Activated naive CD4-positive, alpha-beta T cell treated with anti-CD3 and anti-CD28 coated beads, Interleukin-2, amount 50 U/mL, for 72 hours (primary cell): ENCODE measurements around the gene KIAA0825. TPM values are rescaled to one million over a fixed set of nuclear protein-coding genes. Genes with fewer than 3 reads are reported as not detected.
A peak's percentile ranks its signal among the peaks of the same experiment; 100 is the strongest.

Source experiments
- ATAC-seq, 2 donors: fragments of 150-1000 bp; cut with Tn5 transposase; 2 replicates each; pipeline ENCODE4 v1.10.0; 2021; ENCODE audit warnings: mild to moderate bottlenecking in 2 of 2, moderate library complexity in 2 of 2
- DNase-seq, 2 donors: peaks; one replicate each; pipeline ENCODE4 v3.0.0; 2021 to 2022; ENCODE audit warnings: low spot score in 2 of 2
- H3K27ac Mint-ChIP-seq, 2 donors: one replicate each; pipeline ENCODE4 v1.8.0; 2022; ENCODE audit warnings: mild to moderate bottlenecking in 2 of 2, mixed read lengths in 2 of 2
- H3K36me3 Mint-ChIP-seq, 2 donors: one replicate each; pipeline ENCODE4 v1.8.0; 2022; ENCODE audit warnings: mixed read lengths in 2 of 2
- H3K9me3 Mint-ChIP-seq, 2 donors: one replicate each; pipeline ENCODE4 v1.8.0; 2022; ENCODE audit warnings: mixed read lengths in 2 of 2
- total RNA-seq, 2 donors: library from RNA; stranded (reverse); gene quantifications; one replicate each; pipeline ENCODE4 v1.2.3, GENCODE V29; 2022

KIAA0825 gene
- total RNA-seq, 2 donors from 2014 or later = 0.16 to 1.2 TPM

DNA sequence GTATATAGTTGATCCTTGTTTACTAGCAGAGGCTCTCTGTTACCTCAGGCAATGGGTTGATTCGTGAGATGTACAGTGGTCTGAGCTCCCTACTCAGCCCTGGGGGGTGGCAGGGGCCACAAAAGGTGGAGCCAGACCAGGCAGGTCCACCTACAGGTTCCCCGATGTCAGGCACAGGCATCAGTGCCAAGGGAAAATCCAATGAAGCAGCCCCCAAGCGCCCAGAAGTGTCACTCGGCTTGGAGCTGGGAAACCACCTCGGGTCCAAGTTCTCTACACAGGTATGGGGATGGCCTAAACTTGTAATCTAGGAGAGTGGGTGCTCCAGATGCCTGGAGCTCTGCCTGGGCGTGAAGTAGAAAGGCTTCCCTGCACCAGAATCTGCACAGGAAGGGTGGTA, 188.8 kb downstream of the KIAA0825 start:
- no peak overlapping the region for H3K27ac Mint-ChIP-seq
- peaks cover 0 to 15% of the 10 kb centered on the region in 2 donors for H3K36me3 Mint-ChIP-seq
- no peak for ATAC-seq
- peaks cover 0 to 13% of the 10 kb centered on the region in 2 donors for H3K9me3 Mint-ChIP-seq
- DNase-seq = no peak

DNA sequence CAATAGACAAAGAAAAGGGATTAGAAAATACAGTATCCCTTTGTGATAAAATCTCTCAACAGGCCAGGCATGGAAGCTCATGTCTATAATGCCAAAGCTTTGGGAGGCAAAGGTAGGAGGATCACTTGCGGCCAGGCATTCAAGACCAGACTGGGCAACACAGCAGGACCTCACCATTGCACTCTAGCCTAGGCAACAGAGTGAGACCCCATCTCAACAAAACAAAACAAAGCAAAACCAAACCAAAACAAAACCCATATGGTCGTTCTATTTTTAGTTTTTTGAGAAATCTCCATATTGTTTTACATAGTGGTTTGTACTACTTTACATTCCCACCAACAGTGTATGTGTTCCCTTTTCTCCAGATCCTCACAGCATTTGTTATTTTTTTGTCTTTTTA, 193.0 kb downstream of the KIAA0825 start:
- no peak for ATAC-seq
- Mint-ChIP-seq H3K27ac (no peak overlapping the region), H3K36me3 (peaks cover 0 to 15% of the 10 kb centered on the region in 2 donors), H3K9me3 (peaks cover 0 to 11% of the 10 kb centered on the region in 2 donors)
- no peak for DNase-seq

DNA sequence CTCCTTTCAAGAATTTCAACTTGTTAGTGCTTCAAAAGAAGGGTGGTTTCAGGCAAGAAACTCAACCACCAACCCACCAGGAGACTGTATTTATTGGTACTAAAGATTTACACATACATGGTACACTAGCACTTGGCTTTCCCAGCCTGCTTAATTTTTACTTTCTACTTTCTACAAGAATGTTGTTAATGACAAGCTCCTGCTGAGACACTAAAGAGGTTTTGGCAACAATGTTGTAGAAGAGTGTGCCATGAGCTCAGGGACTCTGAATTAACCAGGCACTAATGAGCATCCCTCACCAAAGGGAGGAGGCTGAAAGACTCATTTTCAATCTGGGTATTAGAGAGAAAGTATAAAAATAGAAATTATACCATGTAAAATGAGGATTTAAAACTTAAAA, 195.0 kb downstream of the KIAA0825 start:
- Mint-ChIP-seq H3K27ac (no peak overlapping the region), H3K36me3 (peaks cover 0 to 8% of the 10 kb centered on the region in 2 donors), H3K9me3 (peaks cover 0 to 6% of the 10 kb centered on the region in 2 donors)
- no peak for ATAC-seq
- DNase-seq = no peak

DNA sequence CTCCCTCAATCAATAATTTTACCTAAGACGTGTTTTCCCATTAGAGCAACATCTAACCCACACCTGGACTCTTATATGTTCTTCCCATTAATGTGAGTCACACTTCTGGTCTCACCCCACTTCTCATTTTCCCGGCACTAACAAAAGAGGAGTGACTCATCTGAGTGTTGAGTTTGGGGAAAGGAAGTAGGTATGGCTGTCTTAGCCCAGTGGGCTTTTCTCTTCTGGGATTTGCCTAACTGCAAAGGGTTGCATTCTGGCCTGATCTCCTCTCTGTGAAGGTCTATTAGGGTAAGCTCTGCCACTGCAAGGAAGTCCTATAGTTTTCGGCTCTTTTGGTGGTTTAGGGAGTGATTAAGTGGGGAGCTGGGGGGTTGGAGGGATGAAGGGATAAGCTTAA, 195.6 kb downstream of the KIAA0825 start:
- Mint-ChIP-seq H3K27ac (no peak overlapping the region), H3K9me3 (peaks cover 0 to 2% of the 10 kb centered on the region in 2 donors), H3K36me3 (peaks cover 0 to 2% of the 10 kb centered on the region in 2 donors)
- no peak for DNase-seq
- no peak for ATAC-seq

DNA sequence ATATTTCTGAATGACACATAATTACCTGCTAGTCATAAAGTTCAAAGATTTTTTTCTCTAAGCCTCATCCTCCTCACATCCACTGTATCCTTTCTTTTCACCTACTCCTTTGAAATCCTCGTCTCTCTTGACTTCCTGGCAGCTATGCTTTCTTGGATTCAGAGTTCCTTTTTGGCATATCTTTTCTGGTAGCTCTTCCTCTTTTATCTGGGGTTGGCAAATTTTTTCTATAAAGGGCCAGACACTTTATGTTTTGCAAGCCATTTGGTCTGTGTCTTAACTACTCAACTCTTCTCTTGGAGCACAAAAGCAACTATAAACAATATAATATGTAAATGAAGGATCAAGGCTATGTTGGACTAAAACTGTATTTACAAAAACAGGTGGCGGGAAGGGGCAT, 197.5 kb downstream of the KIAA0825 start:
- no peaks in the 10 kb centered on the region for H3K9me3 Mint-ChIP-seq
- H3K36me3 Mint-ChIP-seq = no peaks in the 10 kb centered on the region
- DNase-seq = no peak
- no peak for ATAC-seq
- no peak overlapping the region for H3K27ac Mint-ChIP-seq

DNA sequence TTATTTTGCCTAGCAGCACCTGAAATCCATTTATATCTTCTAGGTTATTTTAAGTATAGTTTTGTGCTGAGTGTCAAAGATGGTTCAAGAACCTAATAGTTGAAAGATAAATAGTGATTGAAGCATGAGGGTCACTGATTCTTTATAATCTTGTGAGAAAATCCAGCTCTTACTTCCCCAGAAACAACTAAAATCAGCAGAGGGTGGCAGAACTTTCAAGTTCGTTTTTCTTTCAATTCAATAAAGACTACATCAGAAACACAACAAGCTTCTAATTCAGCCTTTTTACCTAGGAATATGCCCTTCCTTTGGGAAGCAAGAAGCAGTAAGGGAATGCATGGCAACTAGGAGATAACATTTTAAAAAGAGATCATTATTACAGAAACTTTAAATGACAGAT, 202.6 kb downstream of the KIAA0825 start:
- DNase-seq (no peak), ATAC-seq (no peak)
- no peaks in the 10 kb centered on the region for H3K36me3 Mint-ChIP-seq
- no peak overlapping the region for H3K27ac Mint-ChIP-seq
- no peaks in the 10 kb centered on the region for H3K9me3 Mint-ChIP-seq

DNA sequence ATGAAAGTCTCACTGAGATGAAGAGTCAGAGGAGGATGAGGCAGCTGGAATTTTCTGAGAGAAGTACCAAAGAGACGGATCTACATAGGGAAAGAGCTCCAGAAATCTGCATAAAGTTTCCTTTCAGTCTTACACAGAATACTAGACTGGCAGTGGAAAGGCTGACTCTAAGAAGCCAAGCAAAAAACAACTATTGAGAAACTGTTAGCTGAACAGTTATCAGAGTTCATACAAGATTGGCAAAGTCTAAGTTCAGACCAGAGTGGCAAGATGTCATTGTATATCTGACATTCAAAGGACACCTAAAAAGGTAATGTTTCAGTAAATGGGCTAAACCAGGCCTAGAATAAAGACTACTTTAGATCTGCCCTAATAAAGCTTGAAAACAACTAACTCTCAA, 209.0 kb downstream of the KIAA0825 start:
- ATAC-seq (no peak), DNase-seq (no peak)
- Mint-ChIP-seq H3K36me3 (peaks cover 5 to 14% of the 10 kb centered on the region in 2 donors), H3K27ac (no peak overlapping the region), H3K9me3 (peaks cover 5 to 6% of the 10 kb centered on the region in 2 donors)

DNA sequence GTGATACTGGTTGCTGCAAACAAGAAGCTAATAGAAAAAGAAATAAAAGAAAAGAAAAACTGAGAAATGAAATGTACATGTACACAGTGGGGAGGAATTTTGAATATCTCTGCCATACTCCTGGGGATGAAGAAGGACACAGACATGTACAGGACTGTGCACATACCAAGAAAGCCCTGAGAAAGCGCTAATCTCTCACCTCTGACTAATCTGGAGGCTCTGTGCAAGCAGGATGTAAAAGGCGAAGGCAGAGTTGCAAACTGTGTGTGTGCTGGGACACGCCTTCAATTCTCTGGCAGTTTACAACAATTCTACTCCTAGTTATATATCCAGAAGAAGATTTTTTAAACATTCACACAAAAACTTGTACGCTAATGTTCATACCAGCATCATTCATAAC, 211.4 kb downstream of the KIAA0825 start:
- no peak for ATAC-seq
- DNase-seq = no peak
- Mint-ChIP-seq H3K27ac (no peak overlapping the region), H3K9me3 (peaks cover 5 to 6% of the 10 kb centered on the region in 2 donors), H3K36me3 (peaks cover 5 to 14% of the 10 kb centered on the region in 2 donors)

GRCh38 chr5:94403483-94403882, 214.9 kb downstream of the KIAA0825 start:
- H3K9me3 Mint-ChIP-seq = no peaks in the 10 kb centered on the region
- ATAC-seq = no peak
- DNase-seq = no peak
- H3K27ac Mint-ChIP-seq = no peak overlapping the region
- H3K36me3 Mint-ChIP-seq = peaks cover 0 to 5% of the 10 kb centered on the region in 2 donors

GRCh38 chr5:94402096-94402495, 216.3 kb downstream of the KIAA0825 start:
- no peak overlapping the region for H3K27ac Mint-ChIP-seq
- no peak for ATAC-seq
- peaks cover 0 to 5% of the 10 kb centered on the region in 2 donors for H3K9me3 Mint-ChIP-seq
- DNase-seq = no peak
- H3K36me3 Mint-ChIP-seq = no peaks in the 10 kb centered on the region

DNA sequence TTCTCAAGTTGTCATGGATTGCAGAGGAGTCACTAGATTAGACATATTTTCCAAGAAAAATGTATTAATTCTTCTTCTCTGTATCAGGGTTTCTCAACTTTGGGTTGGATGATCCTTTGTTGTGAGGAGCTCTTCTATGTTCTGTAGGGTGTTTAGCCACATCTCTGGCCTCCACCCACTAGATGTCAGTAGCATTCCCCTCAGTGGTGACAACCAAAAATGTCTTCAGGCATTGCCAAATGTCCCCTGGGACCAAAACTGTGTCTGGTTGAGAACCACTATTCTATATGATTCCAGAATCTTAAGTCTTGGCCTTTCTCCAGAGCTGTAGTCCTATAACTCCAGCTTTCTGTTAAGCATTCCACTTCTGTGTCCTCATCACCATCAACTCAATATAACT, 220.9 kb downstream of the KIAA0825 start:
- no peak for ATAC-seq
- no peak overlapping the region for H3K27ac Mint-ChIP-seq
- no peak for DNase-seq
- no peaks in the 10 kb centered on the region for H3K36me3 Mint-ChIP-seq
- H3K9me3 Mint-ChIP-seq = peaks cover 0 to 5% of the 10 kb centered on the region in 2 donors

DNA sequence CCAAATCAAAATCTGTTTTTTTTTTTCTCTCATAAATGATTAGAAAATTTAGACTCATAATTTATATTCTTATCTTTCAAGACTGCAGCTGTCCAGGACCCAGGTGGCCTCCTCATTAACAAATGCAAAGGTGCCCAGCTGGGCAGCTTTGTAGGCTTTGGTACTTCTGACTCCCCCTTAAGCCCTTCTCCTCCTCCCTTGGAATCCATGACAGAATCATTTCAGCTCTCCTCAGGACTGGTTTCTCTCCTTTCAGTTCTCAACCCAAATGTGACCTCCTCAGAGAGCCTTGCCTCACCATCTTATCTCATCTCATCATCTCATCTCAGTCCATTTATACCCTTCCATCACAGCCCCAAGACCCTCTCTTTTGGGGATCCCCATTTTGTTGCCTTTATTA, 221.7 kb downstream of the KIAA0825 start:
- Mint-ChIP-seq H3K36me3 (no peaks in the 10 kb centered on the region), H3K9me3 (peaks cover 0 to 5% of the 10 kb centered on the region in 2 donors), H3K27ac (no peak overlapping the region)
- ATAC-seq = no peak
- no peak for DNase-seq

- H3K27ac Mint-ChIP-seq = no peak overlapping the region
- DNase-seq = no peak
- no peaks in the 10 kb centered on the region for H3K36me3 Mint-ChIP-seq
- peaks cover 0 to 5% of the 10 kb centered on the region in 2 donors for H3K9me3 Mint-ChIP-seq
- no peak for ATAC-seq
These were observed 222.9 kb downstream of the KIAA0825 start for GRCh38 chr5:94395468-94395867.

- no peak overlapping the region for H3K27ac Mint-ChIP-seq
- no peak for ATAC-seq
- no peak for DNase-seq
- H3K9me3 Mint-ChIP-seq = no peaks in the 10 kb centered on the region
- H3K36me3 Mint-ChIP-seq = no peaks in the 10 kb centered on the region
These were observed 226.4 kb downstream of the KIAA0825 start for GRCh38 chr5:94391996-94392395.

- peak overlapping the region in 1 of 2 donors; percentile 62 for H3K27ac Mint-ChIP-seq
- no peaks in the 10 kb centered on the region for H3K9me3 Mint-ChIP-seq
- ATAC-seq (peak; percentile 47 to 97), DNase-seq (peak in 1 of 2 donors; percentile 3)
- H3K36me3 Mint-ChIP-seq = no peaks in the 10 kb centered on the region
These were observed 228.9 kb downstream of the KIAA0825 start for GRCh38 chr5:94389515-94389899.

DNA sequence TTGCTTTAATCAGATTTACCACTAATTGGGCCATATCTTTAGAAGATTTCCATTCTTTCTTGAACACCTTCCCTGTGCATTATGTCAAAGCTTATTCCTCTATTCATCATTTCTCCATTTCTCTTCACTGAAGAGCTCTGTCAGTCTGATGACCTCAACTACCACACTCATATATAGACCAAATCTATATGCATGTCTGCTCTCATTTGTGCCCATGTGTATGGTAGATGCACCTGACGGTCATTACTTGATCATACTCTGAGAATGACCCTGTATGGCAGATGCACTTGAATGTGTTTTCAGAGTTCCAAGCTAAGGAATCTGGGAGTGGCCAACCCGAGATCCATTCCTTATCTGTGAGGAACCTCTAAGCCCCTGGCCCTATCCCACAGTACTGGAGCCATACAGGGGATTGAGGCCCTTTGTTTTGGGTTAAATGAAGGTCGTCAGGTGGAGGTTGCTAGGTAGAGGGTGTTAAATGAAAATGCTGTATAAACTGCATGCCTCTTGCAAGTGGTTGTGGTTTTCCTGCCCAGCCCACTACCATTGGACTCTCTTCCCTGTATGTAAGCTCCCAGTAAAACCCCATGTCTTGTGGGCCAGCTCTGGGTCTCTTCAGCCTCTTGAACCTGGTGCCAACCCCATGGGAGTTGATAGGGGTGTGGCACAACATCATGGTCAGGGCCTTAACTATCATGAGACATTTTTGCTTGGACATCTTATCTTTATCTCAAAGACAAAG, 229.5 kb downstream of the KIAA0825 start:
- ATAC-seq = peak in 1 of 2 donors; percentile 51
- Mint-ChIP-seq H3K36me3 (no peaks in the 10 kb centered on the region), H3K9me3 (no peaks in the 10 kb centered on the region), H3K27ac (peak overlapping the region in 1 of 2 donors; percentile 62)
- peak in 1 of 2 donors; percentile 3 for DNase-seq

- H3K9me3 Mint-ChIP-seq = no peaks in the 10 kb centered on the region
- H3K27ac Mint-ChIP-seq = no peak overlapping the region
- no peak for DNase-seq
- no peak for ATAC-seq
- no peaks in the 10 kb centered on the region for H3K36me3 Mint-ChIP-seq
These were observed 232.6 kb downstream of the KIAA0825 start for GRCh38 chr5:94385767-94386166.

GRCh38 chr5:94378062-94378461, 240.3 kb downstream of the KIAA0825 start:
- ATAC-seq (no peak), DNase-seq (no peak)
- H3K27ac Mint-ChIP-seq = no peak overlapping the region
- no peaks in the 10 kb centered on the region for H3K36me3 Mint-ChIP-seq
- no peaks in the 10 kb centered on the region for H3K9me3 Mint-ChIP-seq
